ENCODE measurements around the gene RNF128.

Gene RNF128

DNA sequence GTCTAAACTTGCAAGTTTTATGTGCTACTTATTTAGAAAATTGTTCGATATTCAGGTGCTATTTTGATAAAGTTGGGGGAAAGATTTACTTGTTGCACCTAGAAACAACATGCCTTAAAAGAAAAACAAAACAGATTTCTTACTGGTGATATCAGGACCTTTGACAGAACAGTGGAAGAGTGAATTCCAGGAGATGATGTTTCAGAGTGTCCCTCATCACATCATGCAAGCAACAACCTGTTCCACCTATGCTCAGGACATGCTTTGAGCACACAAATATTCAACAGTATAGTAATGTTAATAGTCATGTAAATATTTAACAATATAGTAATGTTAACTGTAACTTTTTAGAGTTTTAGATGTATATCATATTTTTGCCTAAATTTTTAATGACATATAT lies 23.9 kb upstream of the RNF128 start:
- H3K4me3 ChIP-seq (ENCODE audit: control insufficient read depth, low read depth, low read length): no peak overlapping the region
- TF ChIP-seq, protein P1, sequence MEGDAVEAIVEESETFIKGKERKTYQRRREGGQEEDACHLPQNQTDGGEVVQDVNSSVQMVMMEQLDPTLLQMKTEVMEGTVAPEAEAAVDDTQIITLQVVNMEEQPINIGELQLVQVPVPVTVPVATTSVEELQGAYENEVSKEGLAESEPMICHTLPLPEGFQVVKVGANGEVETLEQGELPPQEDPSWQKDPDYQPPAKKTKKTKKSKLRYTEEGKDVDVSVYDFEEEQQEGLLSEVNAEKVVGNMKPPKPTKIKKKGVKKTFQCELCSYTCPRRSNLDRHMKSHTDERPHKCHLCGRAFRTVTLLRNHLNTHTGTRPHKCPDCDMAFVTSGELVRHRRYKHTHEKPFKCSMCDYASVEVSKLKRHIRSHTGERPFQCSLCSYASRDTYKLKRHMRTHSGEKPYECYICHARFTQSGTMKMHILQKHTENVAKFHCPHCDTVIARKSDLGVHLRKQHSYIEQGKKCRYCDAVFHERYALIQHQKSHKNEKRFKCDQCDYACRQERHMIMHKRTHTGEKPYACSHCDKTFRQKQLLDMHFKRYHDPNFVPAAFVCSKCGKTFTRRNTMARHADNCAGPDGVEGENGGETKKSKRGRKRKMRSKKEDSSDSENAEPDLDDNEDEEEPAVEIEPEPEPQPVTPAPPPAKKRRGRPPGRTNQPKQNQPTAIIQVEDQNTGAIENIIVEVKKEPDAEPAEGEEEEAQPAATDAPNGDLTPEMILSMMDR (IDR thresholded peaks at IDR 0.05; ENCODE audit: control insufficient read depth, insufficient read depth, low read depth, low read length, missing control alignments): no peak
- no peak for DNase-seq (ENCODE audit: low read depth)

DNA sequence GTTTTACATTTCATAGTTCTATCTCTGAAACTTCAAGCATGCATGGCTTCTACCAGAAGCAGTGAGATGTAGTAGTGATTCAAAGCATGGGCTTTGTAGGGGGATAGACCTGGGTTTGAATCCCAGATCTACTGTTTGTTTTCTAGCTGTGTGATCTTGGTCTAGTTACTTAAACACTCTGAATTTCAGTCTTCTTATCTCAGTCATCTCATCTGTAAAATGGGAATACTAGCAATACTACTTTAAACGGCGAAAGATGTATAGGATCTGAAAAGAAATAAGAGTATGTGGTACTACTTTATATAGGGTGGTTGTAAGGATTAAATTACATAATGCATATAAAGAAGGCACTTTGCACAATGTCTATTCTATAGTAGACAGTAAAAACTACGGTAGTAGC lies 20.0 kb upstream of the RNF128 start:
- no peak overlapping the region for H3K4me3 ChIP-seq (ENCODE audit: control insufficient read depth, low read depth, low read length)
- DNase-seq (ENCODE audit: low read depth): no peak
- TF ChIP-seq, protein P1 (IDR thresholded peaks at IDR 0.05; ENCODE audit: control insufficient read depth, insufficient read depth, low read depth, low read length, missing control alignments): no peak

DNA sequence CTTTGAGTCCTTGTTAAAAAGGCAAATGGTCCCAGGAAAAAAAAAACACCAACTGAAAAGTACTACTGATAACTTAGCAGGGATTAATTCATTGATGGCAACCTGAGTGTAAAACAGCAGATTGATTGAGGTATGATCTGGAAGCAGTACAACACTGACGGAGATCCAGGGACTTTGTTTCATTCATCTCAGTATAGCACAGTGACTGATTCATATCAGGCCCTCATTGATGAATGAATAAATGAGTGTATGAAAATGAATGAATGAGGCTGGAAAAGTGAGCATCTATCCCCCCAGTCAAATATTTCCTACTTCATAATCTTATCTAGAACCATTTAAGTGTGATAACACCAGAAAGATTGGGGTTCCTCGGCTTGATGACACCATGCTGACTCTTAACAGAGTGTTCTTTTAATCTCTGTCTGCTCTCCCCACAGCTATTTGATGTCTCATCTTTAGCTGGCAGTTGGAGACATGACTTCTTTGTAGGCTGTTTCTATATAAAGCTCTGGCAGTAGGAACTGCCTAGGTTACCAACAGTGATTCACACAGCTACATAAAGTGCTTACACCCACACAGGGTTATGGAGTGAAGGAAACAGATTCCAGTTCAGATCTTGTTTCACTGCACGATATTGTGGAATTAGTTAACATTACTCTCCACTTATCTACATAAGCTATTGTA lies 18.6 kb upstream of the RNF128 start:
- peak; percentile 84 for DNase-seq (ENCODE audit: low read depth)

DNA sequence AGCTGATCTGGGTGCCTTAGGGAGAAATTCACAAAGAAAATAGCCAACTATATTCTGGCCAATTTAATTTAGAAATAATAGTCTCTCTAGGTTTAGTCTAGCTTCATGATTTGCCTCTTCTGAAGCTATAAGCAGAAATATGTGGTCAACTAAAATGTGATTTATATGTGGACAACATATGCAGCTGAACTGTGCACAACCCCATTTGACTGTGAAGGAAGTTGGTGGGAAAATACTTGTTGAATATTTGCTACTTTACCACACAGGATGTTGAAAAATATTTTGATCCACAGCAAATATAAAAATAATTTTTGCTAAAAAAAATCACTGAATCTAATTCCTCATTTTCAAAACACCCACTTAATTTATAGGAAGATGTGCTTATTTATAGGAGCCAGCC lies 15.7 kb upstream of the RNF128 start:
- TF ChIP-seq, protein P1 (IDR thresholded peaks at IDR 0.05; ENCODE audit: control insufficient read depth, insufficient read depth, low read depth, low read length, missing control alignments): no peak
- no peak overlapping the region for H3K4me3 ChIP-seq (ENCODE audit: control insufficient read depth, low read depth, low read length)
- no peak for DNase-seq (ENCODE audit: low read depth)

More for the DNA sequence above, 18.6 kb upstream of the RNF128 start:
- H3K4me3 ChIP-seq (ENCODE audit: control insufficient read depth, low read depth, low read length): no peak overlapping the region
- TF ChIP-seq, protein P1 (IDR thresholded peaks at IDR 0.05; ENCODE audit: control insufficient read depth, insufficient read depth, low read depth, low read length, missing control alignments): no peak

DNA sequence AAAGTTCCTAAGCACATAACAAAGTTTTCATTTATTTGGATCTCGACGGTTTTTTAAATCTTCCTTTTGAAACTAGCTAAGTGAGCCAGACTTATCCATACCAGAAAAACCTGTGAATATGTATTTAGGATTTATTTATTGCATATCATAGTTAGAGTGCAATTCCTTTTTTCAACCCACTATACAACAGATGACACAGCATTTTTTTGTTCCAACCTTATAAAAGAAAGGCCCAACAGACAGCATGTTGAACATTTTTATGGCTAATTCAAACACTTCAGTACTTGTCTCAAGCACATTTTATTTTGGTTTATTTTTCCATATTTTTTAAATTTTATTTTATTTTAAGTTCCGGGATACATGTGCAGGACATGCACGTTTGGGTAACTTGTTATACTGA lies 15.1 kb upstream of the RNF128 start:
- DNase-seq (ENCODE audit: low read depth): no peak
- TF ChIP-seq, protein P1 (IDR thresholded peaks at IDR 0.05; ENCODE audit: control insufficient read depth, insufficient read depth, low read depth, low read length, missing control alignments): no peak
- no peak overlapping the region for H3K4me3 ChIP-seq (ENCODE audit: control insufficient read depth, low read depth, low read length)

DNA sequence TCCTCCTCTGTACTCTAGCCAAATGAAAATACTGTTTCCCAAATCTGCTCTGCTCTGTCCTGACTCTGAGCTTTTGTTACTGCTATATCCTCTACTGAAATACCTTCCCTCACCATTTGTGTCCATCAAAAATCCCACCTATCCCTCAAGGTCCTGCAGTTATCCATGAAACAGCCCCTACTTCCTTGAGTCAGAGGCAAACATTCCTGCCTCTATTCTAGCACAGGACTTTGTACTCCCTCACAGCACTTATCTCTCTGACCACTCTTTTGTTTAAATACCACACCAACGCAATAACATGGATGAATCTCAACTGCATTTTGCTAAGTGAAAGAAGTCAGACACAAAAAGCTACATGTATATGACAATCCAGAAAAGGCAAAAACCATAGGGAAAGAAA lies 10.5 kb upstream of the RNF128 start:
- TF ChIP-seq, protein P1 (IDR thresholded peaks at IDR 0.05; ENCODE audit: control insufficient read depth, insufficient read depth, low read depth, low read length, missing control alignments): no peak
- no peak overlapping the region for H3K4me3 ChIP-seq (ENCODE audit: control insufficient read depth, low read depth, low read length)
- no peak for DNase-seq (ENCODE audit: low read depth)

Data from AG09309 (cell line).